Measurements from ENCODE around the gene DYNC1LI2.

- TF ChIP-seq CTCF (conservative IDR thresholded peaks at IDR 0.05; ENCODE audit: low read length) (no peak), EZH2phosphoT487 (IDR thresholded peaks at IDR 0.05; ENCODE audit: borderline replicate concordance) (no peak)
These were observed 74.2 kb downstream of the DYNC1LI2 start for GRCh38 chr16:66677179-66677578.

Measured in Loucy (cell line).